ENCODE results near the gene EPN2.

EPN2 gene

GRCh38 chr17:19331543-19332245, 94.5 kb downstream of the EPN2 start:
- TF ChIP-seq CTCF (IDR thresholded peaks at IDR 0.05) = no peak

GRCh38 chr17:19332371-19333131, 95.4 kb downstream of the EPN2 start:
- TF ChIP-seq CTCF (IDR thresholded peaks at IDR 0.05) = no peak

GRCh38 chr17:19333132-19333440, 95.9 kb downstream of the EPN2 start:
- TF ChIP-seq CTCF (IDR thresholded peaks at IDR 0.05) = no peak

GRCh38 chr17:19333736-19334290, 96.6 kb downstream of the EPN2 start:
- no peak for TF ChIP-seq CTCF (IDR thresholded peaks at IDR 0.05)

GRCh38 chr17:19334331-19334730, 97.2 kb downstream of the EPN2 start:
- no peak for TF ChIP-seq CTCF (IDR thresholded peaks at IDR 0.05)

GRCh38 chr17:19335951-19336631, 98.9 kb downstream of the EPN2 start:
- TF ChIP-seq CTCF (IDR thresholded peaks at IDR 0.05) = no peak

- TF ChIP-seq CTCF (IDR thresholded peaks at IDR 0.05) = no peak
Observed at GRCh38 chr17:19336938-19337711, 100.0 kb downstream of the EPN2 start.

Measured in LNCAP (cell line).